Gastroesophageal sphincter (tissue), 4 donors: ENCODE results near the gene ST8SIA4. TPM values are rescaled to one million over a fixed set of nuclear protein-coding genes. Genes with fewer than 3 reads are reported as not detected.

Experiments used
- ATAC-seq: fragments of 150-250 bp; one replicate; pipeline ENCODE4 v1.9.1; 2016; ENCODE audit warnings: mild to moderate bottlenecking, moderate library complexity
- H3K27ac ChIP-seq, 4 donors: fragments of 200-600 bp; sonication (generic) in 3 of 4; 1 replicate in 3 of 4; 2 replicates in 1 of 4; pipeline ENCODE4 v1.5.1; 2016 to 2019
- H3K27me3 ChIP-seq: fragments of 200-600 bp; sonication (generic); one replicate; pipeline ENCODE4 v1.5.1; 2019
- H3K36me3 ChIP-seq, 2 donors: fragments of 200-600 bp; sonication (generic); one replicate each; pipeline ENCODE4 v1.5.1; 2019; ENCODE audit warnings: control low read depth in 1 of 2
- H3K4me1 ChIP-seq, 3 donors: fragments of 200-600 bp; sonication (generic); 1 replicate in 2 of 3; 2 replicates in 1 of 3; pipeline ENCODE4 v1.5.1; 2016 to 2019; ENCODE audit warnings: control low read depth in 2 of 3
- H3K4me3 ChIP-seq, 2 donors: fragments of 200-600 bp; sonication (generic); one replicate each; pipeline ENCODE4 v1.5.1; 2019; ENCODE audit warnings: mild to moderate bottlenecking in 1 of 2, moderate library complexity in 1 of 2
- H3K9me3 ChIP-seq, 3 donors: fragments of 200-600 bp; sonication (generic); one replicate each; pipeline ENCODE4 v1.5.1; 2017 to 2019; ENCODE audit warnings: control low read depth in 2 of 3
- CTCF ChIP-seq, 4 experiments: fragments of 200-600 bp in 2 of 4; fragments of 450-650 bp in 2 of 4; sonication (generic) in 1 of 4; IDR thresholded peaks; one replicate each; pipeline ENCODE4 v1.5.1; 2017 to 2019; ENCODE audit warnings: antibody characterized with exemption in 4 of 4, mild to moderate bottlenecking in 2 of 4, moderate library complexity in 2 of 4
- EP300 ChIP-seq: sonication (generic); formaldehyde crosslinking; IDR thresholded peaks from one replicate; pipeline ENCODE4 v1.6.1; 2017; ENCODE audit warnings: antibody characterized with exemption, mild to moderate bottlenecking
- POLR2A ChIP-seq, 2 donors: fragments of 450-650 bp; IDR thresholded peaks; one replicate each; pipeline ENCODE4 v1.6.1; 2017; ENCODE audit warnings: antibody characterized with exemption in 2 of 2, mild to moderate bottlenecking in 2 of 2, moderate library complexity in 1 of 2
- POLR2AphosphoS5 ChIP-seq: sonication (generic); formaldehyde crosslinking; IDR thresholded peaks from one replicate; pipeline ENCODE4 v1.6.1; 2017; ENCODE audit warnings: antibody characterized with exemption
- WGBS, 2 donors: methylation state at CpG; one replicate each; pipeline ENCODE4 v1.1.5; 2018; ENCODE audit warnings: low coverage in 1 of 2; 5-methylcytosine and 5-hydroxymethylcytosine counted together
- total RNA-seq, 4 donors: library from RNA; depleted of rRNA; stranded (reverse); fragments of >200 nt; gene quantifications; one replicate each; pipeline ENCODE4 v1.1.0, GENCODE V29; 2016

The ST8SIA4 gene
- total RNA-seq, 4 donors from 2014 or later: 1.1 to 3.9 (median 2.9) TPM

- Histone ChIP-seq H3K4me3 (no peak overlapping the region), H3K36me3 (no peaks in the 10 kb centered on the region), H3K27ac (no peak overlapping the region), H3K4me1 (peaks cover 0 to 6% (median 3%) of the 10 kb centered on the region in 3 donors), H3K27me3 (no peaks in the 10 kb centered on the region), H3K9me3 (no peaks in the 10 kb centered on the region)
- TF ChIP-seq EP300: no peak
- no peak for TF ChIP-seq CTCF (IDR thresholded peaks at IDR 0.05)
- TF ChIP-seq POLR2A (IDR thresholded peaks at IDR 0.05): no peak
- no peak for TF ChIP-seq POLR2AphosphoS5
- WGBS, 2 donors: 89 to 90% methylated on average over 5 to 6 of the region's 6 CpGs
- no peak for ATAC-seq
Measured at GRCh38 chr5:100832252-100833230, 70.5 kb downstream of the ST8SIA4 start.

- Histone ChIP-seq H3K4me1 (peaks cover 0 to 6% (median 3%) of the 10 kb centered on the region in 3 donors), H3K4me3 (no peak overlapping the region), H3K27me3 (no peaks in the 10 kb centered on the region), H3K9me3 (no peaks in the 10 kb centered on the region), H3K27ac (peak overlapping the region in 1 of 4 donors; percentile 31), H3K36me3 (no peaks in the 10 kb centered on the region)
- TF ChIP-seq CTCF (IDR thresholded peaks at IDR 0.05): no peak
- no peak for TF ChIP-seq POLR2A (IDR thresholded peaks at IDR 0.05)
- no peak for TF ChIP-seq POLR2AphosphoS5
- no peak for TF ChIP-seq EP300
- 86 to 88% methylated on average over 9 of the region's 9 CpGs for WGBS, 2 donors
- no peak for ATAC-seq
Measured at GRCh38 chr5:100828898-100829356, 74.2 kb downstream of the ST8SIA4 start.

GRCh38 chr5:100828071-100828897 lies 74.8 kb downstream of the ST8SIA4 start:
- Histone ChIP-seq H3K4me1 (peaks cover 0 to 6% (median 3%) of the 10 kb centered on the region in 3 donors), H3K27ac (peak overlapping the region in 3 of 4 donors; percentile 31 to 53 (median 42)), H3K9me3 (no peaks in the 10 kb centered on the region), H3K27me3 (no peaks in the 10 kb centered on the region), H3K4me3 (no peak overlapping the region), H3K36me3 (no peaks in the 10 kb centered on the region)
- WGBS, 2 donors: 37 to 59% methylated on average over 7 of the region's 7 CpGs
- TF ChIP-seq POLR2AphosphoS5 (no peak), CTCF (IDR thresholded peaks at IDR 0.05) (no peak), EP300 (no peak), POLR2A (IDR thresholded peaks at IDR 0.05) (no peak)
- ATAC-seq: peak; percentile 34

GRCh38 chr5:100827481-100827889 lies 75.6 kb downstream of the ST8SIA4 start:
- Histone ChIP-seq H3K36me3 (no peaks in the 10 kb centered on the region), H3K4me1 (peaks cover 0 to 6% (median 3%) of the 10 kb centered on the region in 3 donors), H3K27me3 (no peaks in the 10 kb centered on the region), H3K9me3 (no peaks in the 10 kb centered on the region), H3K4me3 (no peak overlapping the region), H3K27ac (no peak overlapping the region)
- WGBS, 2 donors: 10 to 20% methylated on average over 1 to 2 of the region's 2 CpGs
- TF ChIP-seq CTCF (IDR thresholded peaks at IDR 0.05) (no peak), POLR2AphosphoS5 (no peak), POLR2A (IDR thresholded peaks at IDR 0.05) (no peak), EP300 (no peak)
- ATAC-seq: peak; percentile 34
